HuH-7 (cell line): Measurements from ENCODE around the gene DNAJC15.

Experiments used
- DNase-seq: peaks from one replicate; pipeline ENCODE4 v3.0.0; 2011; ENCODE audit warnings: low spot score

Gene DNAJC15

DNA sequence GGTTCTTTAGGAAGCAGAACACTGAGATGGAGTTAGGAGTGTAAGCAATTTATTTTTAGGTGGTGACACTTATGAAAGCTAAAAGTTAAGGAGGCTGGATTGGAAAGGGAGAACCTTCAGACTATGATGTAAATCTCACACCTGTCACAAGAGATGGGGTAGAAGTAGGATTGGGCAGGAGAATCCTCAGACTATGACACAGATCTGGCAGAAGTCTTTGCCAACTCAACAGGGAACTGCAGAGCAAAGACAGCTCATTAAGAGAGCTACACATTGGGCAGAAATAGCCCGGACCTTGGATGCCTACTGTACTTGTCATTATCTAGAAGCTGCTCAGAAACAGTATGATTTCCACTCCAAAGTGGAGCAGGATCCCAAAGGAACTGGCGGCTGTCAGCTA, 134.4 kb downstream of the DNAJC15 start:
- DNase-seq, result no peak

GRCh38 chr13:43158516-43158915, 135.1 kb downstream of the DNAJC15 start:
- no peak for DNase-seq

DNA sequence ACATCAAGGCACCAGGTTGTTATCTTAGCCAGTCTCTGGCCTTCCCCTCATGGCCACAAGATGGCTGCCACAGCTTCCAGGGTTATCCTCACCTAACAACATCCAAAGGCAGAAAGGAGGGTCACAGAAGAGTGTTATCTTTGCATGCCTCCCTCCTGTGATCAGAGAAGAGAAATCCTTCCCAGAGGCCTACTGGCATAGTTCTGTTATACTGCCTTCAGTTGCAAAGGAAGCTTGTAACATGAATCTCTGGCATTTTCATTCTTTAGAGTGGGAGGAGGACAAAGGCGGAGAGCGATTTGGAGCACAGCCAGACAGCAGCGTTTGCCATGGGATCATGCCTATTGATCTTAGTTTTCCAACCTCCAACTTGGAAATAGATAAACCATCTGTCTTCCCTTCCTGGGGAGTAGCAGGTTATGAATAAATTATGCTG, 135.7 kb downstream of the DNAJC15 start:
- no peak for DNase-seq
